ENCODE results near the gene ASPM. TPM values are rescaled to one million over a fixed set of nuclear protein-coding genes. Genes with fewer than 3 reads are reported as not detected.

ASPM gene
- total RNA-seq, 1 experiment from 2014 or later: 44.0 TPM

GRCh38 chr1:197170538-197170937, 24.1 kb upstream of the ASPM start:
- H3K27me3 Mint-ChIP-seq (ENCODE audit: unreplicated experiment): no peaks in the 10 kb centered on the region
- no peak overlapping the region for H3K4me3 Mint-ChIP-seq (ENCODE audit: low read depth, unreplicated experiment)
- H3K27ac Mint-ChIP-seq (ENCODE audit: unreplicated experiment): no peak overlapping the region
- DNase-seq: no peak
- BruUV-seq (replicated peaks): no TSS peak
- CTCF ChIA-PET: no interaction called here
- peaks cover 34% of the 10 kb centered on the region for H3K4me1 Mint-ChIP-seq (ENCODE audit: low read depth, unreplicated experiment)
- TF ChIP-seq, protein P1, sequence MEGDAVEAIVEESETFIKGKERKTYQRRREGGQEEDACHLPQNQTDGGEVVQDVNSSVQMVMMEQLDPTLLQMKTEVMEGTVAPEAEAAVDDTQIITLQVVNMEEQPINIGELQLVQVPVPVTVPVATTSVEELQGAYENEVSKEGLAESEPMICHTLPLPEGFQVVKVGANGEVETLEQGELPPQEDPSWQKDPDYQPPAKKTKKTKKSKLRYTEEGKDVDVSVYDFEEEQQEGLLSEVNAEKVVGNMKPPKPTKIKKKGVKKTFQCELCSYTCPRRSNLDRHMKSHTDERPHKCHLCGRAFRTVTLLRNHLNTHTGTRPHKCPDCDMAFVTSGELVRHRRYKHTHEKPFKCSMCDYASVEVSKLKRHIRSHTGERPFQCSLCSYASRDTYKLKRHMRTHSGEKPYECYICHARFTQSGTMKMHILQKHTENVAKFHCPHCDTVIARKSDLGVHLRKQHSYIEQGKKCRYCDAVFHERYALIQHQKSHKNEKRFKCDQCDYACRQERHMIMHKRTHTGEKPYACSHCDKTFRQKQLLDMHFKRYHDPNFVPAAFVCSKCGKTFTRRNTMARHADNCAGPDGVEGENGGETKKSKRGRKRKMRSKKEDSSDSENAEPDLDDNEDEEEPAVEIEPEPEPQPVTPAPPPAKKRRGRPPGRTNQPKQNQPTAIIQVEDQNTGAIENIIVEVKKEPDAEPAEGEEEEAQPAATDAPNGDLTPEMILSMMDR (IDR thresholded peaks at IDR 0.05; ENCODE audit: unreplicated experiment): no peak
- H3K36me3 Mint-ChIP-seq (ENCODE audit: insufficient read depth, unreplicated experiment): peaks cover 11% of the 10 kb centered on the region
- intact Hi-C loops (cut with micrococcal nuclease; ENCODE audit: unreplicated experiment): no loop called here
- H3K9me3 Mint-ChIP-seq (ENCODE audit: low read depth, unreplicated experiment): no peaks in the 10 kb centered on the region

- no peaks in the 10 kb centered on the region for H3K36me3 Mint-ChIP-seq (ENCODE audit: insufficient read depth, unreplicated experiment)
- CTCF ChIA-PET: no interaction called here
- no TSS peak for BruUV-seq (replicated peaks)
- no peak overlapping the region for H3K27ac Mint-ChIP-seq (ENCODE audit: unreplicated experiment)
- no peak for DNase-seq
- no peaks in the 10 kb centered on the region for H3K9me3 Mint-ChIP-seq (ENCODE audit: low read depth, unreplicated experiment)
- no peak overlapping the region for H3K4me3 Mint-ChIP-seq (ENCODE audit: low read depth, unreplicated experiment)
- no peaks in the 10 kb centered on the region for H3K4me1 Mint-ChIP-seq (ENCODE audit: low read depth, unreplicated experiment)
- intact Hi-C loops (cut with micrococcal nuclease; ENCODE audit: unreplicated experiment): no loop called here
- H3K27me3 Mint-ChIP-seq (ENCODE audit: unreplicated experiment): no peaks in the 10 kb centered on the region
- TF ChIP-seq, protein P1 (IDR thresholded peaks at IDR 0.05; ENCODE audit: unreplicated experiment): no peak
Observed at GRCh38 chr1:197159461-197159860, 13.0 kb upstream of the ASPM start.

- intact Hi-C loops (cut with micrococcal nuclease; ENCODE audit: unreplicated experiment): no loop called here
- Mint-ChIP-seq H3K27me3 (ENCODE audit: unreplicated experiment) (no peaks in the 10 kb centered on the region), H3K36me3 (ENCODE audit: insufficient read depth, unreplicated experiment) (no peaks in the 10 kb centered on the region), H3K4me3 (ENCODE audit: low read depth, unreplicated experiment) (no peak overlapping the region), H3K9me3 (ENCODE audit: low read depth, unreplicated experiment) (no peaks in the 10 kb centered on the region), H3K4me1 (ENCODE audit: low read depth, unreplicated experiment) (no peaks in the 10 kb centered on the region), H3K27ac (ENCODE audit: unreplicated experiment) (no peak overlapping the region)
- DNase-seq: no peak
- TF ChIP-seq, protein P1 (IDR thresholded peaks at IDR 0.05; ENCODE audit: unreplicated experiment): no peak
- CTCF ChIA-PET: interaction anchor here (1.0 kb wide), 2 partner anchors 22 to 433 kb away, joined by 3 read pairs; no protein-coding TSS in a partner anchor
- BruUV-seq (replicated peaks): no TSS peak
Observed at GRCh38 chr1:197156692-197157091, 10.2 kb upstream of the ASPM start.

DNA sequence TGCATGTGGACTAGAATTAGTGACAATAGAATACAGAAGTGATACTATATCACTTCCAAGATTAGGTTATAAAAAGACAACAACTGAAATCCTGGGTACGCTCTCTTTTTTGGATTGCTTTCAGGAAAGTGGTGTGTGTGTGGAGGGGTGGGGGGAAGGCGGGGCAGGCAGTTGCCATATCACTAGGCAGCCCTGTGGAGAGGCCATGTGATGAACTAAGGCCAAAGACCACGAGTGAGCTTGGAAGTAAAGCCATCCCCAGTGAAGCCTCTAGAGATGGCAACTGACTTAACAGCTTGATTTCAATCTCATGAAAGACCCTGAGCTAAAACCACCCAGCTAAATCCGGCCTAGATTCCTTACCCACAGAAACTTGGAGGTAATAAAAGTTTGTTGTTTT, 6.2 kb upstream of the ASPM start:
- TF ChIP-seq, protein P1 (IDR thresholded peaks at IDR 0.05; ENCODE audit: unreplicated experiment): no peak
- DNase-seq: no peak
- no peaks in the 10 kb centered on the region for H3K9me3 Mint-ChIP-seq (ENCODE audit: low read depth, unreplicated experiment)
- BruUV-seq (replicated peaks): no TSS peak
- no peak overlapping the region for H3K27ac Mint-ChIP-seq (ENCODE audit: unreplicated experiment)
- no peaks in the 10 kb centered on the region for H3K27me3 Mint-ChIP-seq (ENCODE audit: unreplicated experiment)
- no peak overlapping the region for H3K4me3 Mint-ChIP-seq (ENCODE audit: low read depth, unreplicated experiment)
- intact Hi-C loops (cut with micrococcal nuclease; ENCODE audit: unreplicated experiment): no loop called here
- H3K36me3 Mint-ChIP-seq (ENCODE audit: insufficient read depth, unreplicated experiment): no peaks in the 10 kb centered on the region
- CTCF ChIA-PET: no interaction called here
- no peaks in the 10 kb centered on the region for H3K4me1 Mint-ChIP-seq (ENCODE audit: low read depth, unreplicated experiment)

All from Calu3 (cell line).